COLO668 (cell line): ENCODE results near the gene SPATA12.

Experiments
- DNase-seq: peaks from one replicate; lab custom pipeline; 2025; ENCODE audit not compliant: unreplicated experiment; lab: John Stamatoyannopoulos, UW

The SPATA12 gene

DNA sequence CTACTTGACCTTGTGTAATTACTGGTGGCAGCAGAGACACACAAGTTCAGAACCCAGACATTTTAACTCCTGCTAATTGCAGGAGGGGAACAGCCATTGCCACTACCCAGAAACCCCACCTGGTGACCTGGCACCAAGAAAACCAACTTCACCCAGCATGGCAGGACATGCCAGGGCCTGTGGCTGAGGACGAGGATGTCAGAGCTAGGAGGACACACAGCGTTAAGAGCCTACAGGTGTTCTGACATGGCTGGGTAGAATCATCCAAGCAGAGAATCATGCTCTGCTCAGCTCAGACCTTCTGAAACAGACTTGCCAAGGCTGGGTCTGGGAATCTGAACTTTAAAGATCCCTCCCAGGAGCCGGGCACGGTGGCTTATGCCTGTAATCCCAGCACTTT lies 11.7 kb upstream of the SPATA12 start:
- no peak for DNase-seq

- no peak for DNase-seq
Observed at GRCh38 chr3:57052662-57053061, 7.8 kb upstream of the SPATA12 start.

DNA sequence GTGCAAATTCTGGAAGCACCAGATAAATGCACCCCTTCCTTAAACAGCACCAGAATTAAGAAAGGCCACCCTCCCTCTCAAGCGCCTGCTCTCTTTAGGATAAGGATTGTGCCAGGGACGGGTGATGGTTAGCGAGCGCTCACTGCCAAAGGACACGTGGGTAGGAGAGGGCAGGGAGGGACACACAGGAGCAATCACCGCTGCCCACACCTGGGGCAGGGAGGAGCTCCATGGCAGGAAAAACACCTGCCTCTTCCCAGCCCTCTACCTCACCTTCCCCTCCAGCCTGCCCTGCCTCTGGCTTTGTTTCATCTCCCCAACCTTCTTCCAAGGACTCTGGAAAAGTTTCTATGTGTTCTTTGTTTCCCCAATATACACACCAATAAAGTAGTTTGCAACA lies 7.3 kb upstream of the SPATA12 start:
- DNase-seq = no peak

DNA sequence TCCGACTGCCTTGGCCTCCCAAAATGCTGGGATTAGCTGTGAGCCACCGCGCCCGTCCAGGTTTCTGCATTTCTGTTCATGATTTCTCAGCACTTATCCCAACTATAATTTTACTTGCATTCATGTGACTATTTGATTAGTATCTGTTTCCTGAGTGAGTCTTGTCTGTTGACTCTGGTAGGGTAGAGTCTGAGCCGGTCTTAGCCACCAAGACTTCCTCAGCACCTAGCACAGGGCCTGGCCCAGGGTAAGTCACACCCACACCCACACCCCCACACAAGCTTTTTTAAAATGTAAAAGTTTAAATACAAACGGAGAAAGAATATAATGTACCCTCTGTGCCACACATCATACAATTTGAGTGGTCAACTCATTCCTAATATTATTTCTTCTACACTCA lies 3.1 kb upstream of the SPATA12 start:
- DNase-seq = no peak

- DNase-seq = no peak
Observed at GRCh38 chr3:57059411-57059810, 1.1 kb upstream of the SPATA12 start.

DNA sequence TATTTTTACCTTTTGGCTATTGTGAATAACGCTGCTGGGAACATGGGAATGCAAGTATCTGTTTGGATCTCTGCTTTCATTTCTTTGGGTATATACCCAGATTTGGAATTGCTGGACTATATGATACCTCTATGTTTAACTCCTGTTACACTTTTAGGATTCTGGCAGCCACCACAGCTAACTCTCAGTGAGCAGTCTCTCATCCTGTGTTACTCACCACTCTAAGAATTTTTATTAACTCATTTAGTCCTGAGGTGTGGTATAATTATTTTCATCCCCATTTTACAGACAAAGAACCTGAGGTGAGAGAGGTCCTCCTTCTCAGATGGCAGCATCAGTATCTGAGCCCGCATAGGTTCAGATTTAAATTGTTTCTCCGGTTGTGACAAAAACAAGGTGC lies 1.1 kb downstream of the SPATA12 start:
- no peak for DNase-seq

GRCh38 chr3:57062101-57062631 lies 1.7 kb downstream of the SPATA12 start:
- DNase-seq = no peak

GRCh38 chr3:57063032-57063431 lies 2.6 kb downstream of the SPATA12 start:
- no peak for DNase-seq

- no peak for DNase-seq
Observed at GRCh38 chr3:57064001-57064400, 3.5 kb downstream of the SPATA12 start.

- DNase-seq = no peak
Observed at GRCh38 chr3:57064572-57064971, 4.1 kb downstream of the SPATA12 start.

DNA sequence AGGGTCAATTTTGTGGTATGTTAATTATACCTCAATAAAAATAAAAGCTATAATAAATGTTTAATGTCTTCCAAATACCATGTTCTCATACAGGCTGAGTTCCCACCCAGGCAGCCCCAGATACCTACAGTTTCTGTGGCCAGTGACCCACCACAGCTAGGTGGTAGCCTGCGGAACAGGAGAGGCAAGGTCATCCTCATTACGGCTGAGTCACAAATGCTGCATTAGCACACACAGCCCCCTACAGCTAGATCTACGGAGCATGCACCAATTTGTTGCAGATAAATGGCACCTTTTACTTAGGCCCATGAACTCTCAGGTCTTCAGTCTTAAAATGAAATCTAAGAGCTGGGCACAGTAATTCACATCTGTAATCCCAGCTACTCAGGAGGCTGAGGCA lies 5.1 kb downstream of the SPATA12 start:
- DNase-seq = no peak

DNA sequence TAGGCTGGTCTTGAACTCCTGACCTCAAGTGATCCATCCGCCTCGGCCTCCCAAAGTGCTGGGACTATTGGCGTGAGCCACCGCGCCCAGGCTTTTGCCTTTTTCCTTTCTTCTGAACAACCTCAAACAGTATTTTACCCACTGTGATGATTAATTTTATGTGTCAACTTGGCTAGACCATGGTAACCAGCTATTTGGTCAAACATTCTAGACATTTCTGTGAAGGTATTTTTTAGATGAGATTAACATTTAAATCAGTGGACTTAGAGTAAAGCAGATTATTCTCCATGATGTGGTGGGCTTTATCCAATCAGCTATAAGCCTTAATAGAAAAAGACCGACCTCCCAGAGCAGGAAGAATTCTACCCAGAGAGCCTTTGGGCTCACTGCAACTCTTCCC lies 6.0 kb downstream of the SPATA12 start:
- no peak for DNase-seq

GRCh38 chr3:57068437-57069089 lies 8.1 kb downstream of the SPATA12 start:
- DNase-seq = no peak

DNA sequence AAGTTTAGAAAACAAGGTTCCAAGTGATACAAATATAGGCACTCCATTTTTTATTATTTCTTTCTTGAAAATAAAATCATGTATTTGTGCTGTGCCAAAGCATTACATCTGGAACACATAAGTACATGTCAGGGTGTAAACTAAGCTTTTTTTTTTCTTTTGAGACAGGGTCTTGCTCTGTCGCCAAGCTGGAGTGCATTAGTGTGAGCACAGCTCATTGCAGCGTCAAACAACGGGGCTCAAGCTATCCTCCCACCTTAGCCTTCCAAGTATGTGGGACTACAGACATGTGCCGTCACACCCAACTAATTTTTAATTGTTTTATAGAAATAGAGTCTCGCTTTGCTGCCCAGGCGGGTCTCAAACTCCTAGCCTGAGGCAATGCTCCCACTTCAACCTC lies 9.0 kb downstream of the SPATA12 start:
- no peak for DNase-seq

GRCh38 chr3:57073628-57074027 lies 13.2 kb downstream of the SPATA12 start:
- DNase-seq = no peak

DNA sequence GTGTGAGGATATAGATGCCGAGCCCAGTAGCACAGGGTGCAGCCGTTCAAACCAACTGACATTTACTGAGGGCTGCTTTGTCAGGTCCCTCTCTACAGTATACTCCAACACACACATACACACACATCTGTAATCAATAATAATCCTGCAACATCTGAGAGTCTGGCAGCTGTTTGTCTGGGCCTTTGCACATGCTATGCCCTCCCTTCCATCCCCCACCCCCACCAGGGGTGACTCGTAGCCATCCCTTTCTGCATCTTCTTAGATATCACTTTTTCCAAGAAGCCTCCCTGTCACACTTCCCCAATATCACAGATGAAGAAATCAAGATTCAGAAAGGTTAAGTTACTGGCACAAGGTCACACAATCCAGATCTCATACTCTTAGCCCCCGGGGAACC lies 13.7 kb downstream of the SPATA12 start:
- DNase-seq = no peak

DNA sequence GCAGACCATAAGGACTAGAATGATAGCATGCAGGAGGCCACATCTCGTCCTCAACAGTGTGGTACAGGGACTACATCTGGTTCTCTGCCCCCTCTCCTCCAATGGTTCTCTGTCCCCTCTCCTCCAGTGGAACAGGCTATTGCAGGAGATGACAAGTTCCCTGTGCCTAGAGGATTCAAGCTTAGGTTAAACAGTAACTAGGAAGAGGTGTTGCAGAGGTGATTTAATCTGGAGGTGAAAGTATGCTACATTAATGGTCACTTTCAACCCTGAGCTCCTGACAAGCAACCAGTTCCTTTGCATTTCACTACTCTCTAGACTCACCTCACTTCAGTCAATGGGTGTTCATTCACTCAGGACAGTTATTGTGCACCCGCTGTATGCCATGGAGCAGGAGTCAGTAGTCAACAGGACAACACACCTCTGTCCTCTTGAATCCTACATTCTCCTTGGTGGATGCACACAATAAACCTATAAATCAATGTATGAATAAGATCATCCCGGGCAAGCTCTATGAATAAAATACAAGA lies 16.0 kb downstream of the SPATA12 start:
- DNase-seq = no peak

GRCh38 chr3:57077630-57078343 lies 17.3 kb downstream of the SPATA12 start:
- DNase-seq = no peak

DNA sequence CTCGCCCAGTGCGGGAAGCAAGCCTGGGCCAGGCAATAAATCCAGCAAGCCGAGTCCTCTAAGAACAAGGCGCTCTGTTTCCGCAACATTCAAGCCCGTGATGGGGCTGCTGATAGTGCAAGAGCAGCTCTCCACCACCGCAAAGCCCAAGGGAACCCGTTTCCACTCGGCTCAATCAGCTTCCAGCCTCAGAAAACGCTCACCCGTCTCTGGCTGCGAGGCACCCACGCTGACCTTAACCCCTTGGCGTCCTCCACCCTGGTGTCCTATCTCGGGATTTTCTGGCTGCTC lies 17.8 kb downstream of the SPATA12 start:
- DNase-seq = peak; percentile 54

- peak; percentile 54 for DNase-seq
Observed at GRCh38 chr3:57078635-57079473, 18.4 kb downstream of the SPATA12 start.

GRCh38 chr3:57079474-57079831 lies 19.0 kb downstream of the SPATA12 start:
- no peak for DNase-seq

- no peak for DNase-seq
Observed at GRCh38 chr3:57080171-57080570, 19.7 kb downstream of the SPATA12 start.
